K562 treated with DMSO at 1 percent for 12 hours (cell line): ENCODE data around the gene EDN1. TPM values are rescaled to one million over a fixed set of nuclear protein-coding genes. Genes with fewer than 3 reads are reported as not detected.

Source experiments
- total RNA-seq: library from RNA; unstranded; fragments of 300-600 nt; gene quantifications from 2 replicates; pipeline ENCODE4 v1.2.3, GENCODE V29; 2022; ENCODE audit not compliant: insufficient read depth

The EDN1 gene
- not detected in 2 replicates for total RNA-seq

GRCh38 chr6:12289933-12290820 is at the start of gene EDN1:
EDN1 (plus strand) TSS chr6:12290361; CDS start chr6:12290630, 269 bp downstream.

